ENCODE data around the gene CACNA1D.

Gene CACNA1D

DNA sequence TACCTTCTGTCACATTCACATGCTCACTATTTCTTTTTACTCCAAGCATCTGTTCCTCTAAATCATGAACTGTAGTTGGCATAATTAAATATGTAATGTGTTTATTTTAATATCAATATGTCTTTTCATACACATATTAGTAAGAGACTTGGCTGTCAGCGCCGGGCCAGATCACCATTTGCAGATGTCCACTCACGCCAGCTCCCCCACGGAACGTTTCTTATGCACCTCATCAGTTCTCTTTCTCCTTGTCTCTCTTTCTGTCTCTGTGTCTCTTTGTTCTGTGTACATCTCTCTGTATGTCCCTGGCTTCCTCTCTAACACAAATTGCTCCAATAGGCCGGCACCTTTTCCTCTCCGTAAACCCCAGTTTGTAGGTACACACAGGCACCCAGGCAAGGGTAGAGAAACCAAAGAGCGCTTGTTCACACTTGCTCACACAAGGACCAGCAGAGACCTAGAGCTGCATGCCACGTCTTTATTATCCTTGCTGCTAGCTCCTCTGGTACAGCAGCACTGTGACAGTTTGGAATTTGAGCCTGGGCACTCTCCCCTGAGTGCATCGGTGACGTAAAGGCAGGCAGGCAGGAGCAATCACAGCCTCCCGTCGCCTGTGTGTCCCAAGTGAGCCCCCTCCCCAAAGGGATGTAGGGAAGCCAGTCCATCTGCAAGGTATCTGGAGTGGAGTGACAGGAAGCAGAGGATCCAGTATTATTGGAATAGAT is 40.4 kb downstream of the CACNA1D start:
- DNase-seq (ENCODE audit: insufficient read length, low spot score) (no peak), FAIRE-seq (no peak)
- TF ChIP-seq POLR2A (IDR thresholded peaks at IDR 0.05; ENCODE audit: low read depth, low read length) (no peak), PAX5 (IDR thresholded peaks at IDR 0.05; ENCODE audit: insufficient read depth, low read length, severe bottlenecking) (no peak), SPI1 (IDR thresholded peaks at IDR 0.05; ENCODE audit: low read depth, low read length) (no peak), POLR2AphosphoS5 (IDR thresholded peaks at IDR 0.05; ENCODE audit: low read depth, low read length) (no peak), POU2F2 (IDR thresholded peaks at IDR 0.05; ENCODE audit: low read depth, low read length) (no peak), TAF1 (IDR thresholded peaks at IDR 0.05; ENCODE audit: low read depth, low read length) (no peak)

- DNase-seq (ENCODE audit: insufficient read length, low spot score) (no peak), FAIRE-seq (no peak)
- TF ChIP-seq PAX5 (IDR thresholded peaks at IDR 0.05; ENCODE audit: insufficient read depth, low read length, severe bottlenecking) (no peak), SPI1 (IDR thresholded peaks at IDR 0.05; ENCODE audit: low read depth, low read length) (no peak), TAF1 (IDR thresholded peaks at IDR 0.05; ENCODE audit: low read depth, low read length) (no peak), POU2F2 (IDR thresholded peaks at IDR 0.05; ENCODE audit: low read depth, low read length) (no peak), POLR2A (IDR thresholded peaks at IDR 0.05; ENCODE audit: low read depth, low read length) (no peak), POLR2AphosphoS5 (IDR thresholded peaks at IDR 0.05; ENCODE audit: low read depth, low read length) (no peak)
Measured at GRCh38 chr3:53536282-53536681, 41.9 kb downstream of the CACNA1D start.

DNA sequence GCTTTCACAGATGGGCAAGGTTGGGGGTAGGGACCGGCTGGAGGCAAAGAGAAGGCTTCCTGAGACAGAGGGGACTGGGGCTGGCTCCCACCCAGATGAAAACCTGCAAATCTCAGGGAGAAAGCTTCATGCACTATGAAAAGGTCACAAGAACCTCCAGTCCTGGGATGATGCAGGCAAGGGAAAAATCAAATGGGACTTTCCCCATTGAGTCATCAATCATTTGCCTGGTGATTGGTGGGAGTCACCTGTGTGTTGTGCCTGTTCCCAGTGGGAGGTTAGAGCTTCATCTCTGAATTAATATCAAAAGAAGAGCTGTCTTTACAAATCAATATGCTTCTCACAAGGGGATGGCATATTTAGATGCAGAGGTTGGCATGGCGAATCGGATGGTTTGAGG is 49.9 kb downstream of the CACNA1D start:
- FAIRE-seq (no peak), DNase-seq (ENCODE audit: insufficient read length, low spot score) (no peak)
- no peak for TF ChIP-seq POLR2A (IDR thresholded peaks at IDR 0.05; ENCODE audit: low read depth, low read length)
- TF ChIP-seq PAX5 (IDR thresholded peaks at IDR 0.05; ENCODE audit: insufficient read depth, low read length, severe bottlenecking) = no peak
- no peak for TF ChIP-seq SPI1 (IDR thresholded peaks at IDR 0.05; ENCODE audit: low read depth, low read length)
- TF ChIP-seq POU2F2 (IDR thresholded peaks at IDR 0.05; ENCODE audit: low read depth, low read length) = no peak
- no peak for TF ChIP-seq TAF1 (IDR thresholded peaks at IDR 0.05; ENCODE audit: low read depth, low read length)

- TF ChIP-seq POLR2AphosphoS5 (IDR thresholded peaks at IDR 0.05; ENCODE audit: low read depth, low read length) (no peak), SPI1 (IDR thresholded peaks at IDR 0.05; ENCODE audit: low read depth, low read length) (no peak)
- no peak for DNase-seq (ENCODE audit: insufficient read length, low spot score)
- no peak for FAIRE-seq
Measured at GRCh38 chr3:53545310-53545995, 51.0 kb downstream of the CACNA1D start.

DNA sequence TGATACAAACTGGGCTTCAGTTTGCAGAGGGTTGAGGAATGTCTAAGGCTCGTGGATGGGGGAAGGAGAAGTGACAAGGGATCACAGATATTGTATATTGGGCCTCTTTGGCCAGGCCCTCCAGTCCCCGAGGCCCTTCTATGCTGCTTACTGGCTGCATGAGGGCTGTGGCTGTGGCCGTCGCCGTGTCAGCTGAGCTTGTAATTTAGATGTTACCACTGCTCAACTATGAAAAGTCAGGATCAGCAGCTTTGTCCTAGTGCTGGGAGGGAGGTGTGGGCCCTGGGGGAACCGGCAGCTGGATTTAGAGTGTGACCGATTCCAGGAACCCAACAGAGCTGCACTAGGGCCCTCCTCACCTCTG is 51.6 kb downstream of the CACNA1D start:
- DNase-seq (ENCODE audit: insufficient read length, low spot score) (no peak), FAIRE-seq (no peak)
- TF ChIP-seq TAF1 (IDR thresholded peaks at IDR 0.05; ENCODE audit: low read depth, low read length) = no peak
- no peak for TF ChIP-seq POLR2AphosphoS5 (IDR thresholded peaks at IDR 0.05; ENCODE audit: low read depth, low read length)
- TF ChIP-seq POLR2A (IDR thresholded peaks at IDR 0.05; ENCODE audit: low read depth, low read length) = no peak
- TF ChIP-seq PAX5 (IDR thresholded peaks at IDR 0.05; ENCODE audit: insufficient read depth, low read length, severe bottlenecking) = no peak
- no peak for TF ChIP-seq POU2F2 (IDR thresholded peaks at IDR 0.05; ENCODE audit: low read depth, low read length)
- no peak for TF ChIP-seq SPI1 (IDR thresholded peaks at IDR 0.05; ENCODE audit: low read depth, low read length)

- no peak for DNase-seq (ENCODE audit: insufficient read length, low spot score)
- TF ChIP-seq POU2F2 (IDR thresholded peaks at IDR 0.05; ENCODE audit: low read depth, low read length) (no peak), SPI1 (IDR thresholded peaks at IDR 0.05; ENCODE audit: low read depth, low read length) (no peak), POLR2A (IDR thresholded peaks at IDR 0.05; ENCODE audit: low read depth, low read length) (no peak), TAF1 (IDR thresholded peaks at IDR 0.05; ENCODE audit: low read depth, low read length) (no peak), PAX5 (IDR thresholded peaks at IDR 0.05; ENCODE audit: insufficient read depth, low read length, severe bottlenecking) (no peak), POLR2AphosphoS5 (IDR thresholded peaks at IDR 0.05; ENCODE audit: low read depth, low read length) (no peak)
- FAIRE-seq = no peak
Measured at GRCh38 chr3:53547327-53547726, 52.9 kb downstream of the CACNA1D start.

DNA sequence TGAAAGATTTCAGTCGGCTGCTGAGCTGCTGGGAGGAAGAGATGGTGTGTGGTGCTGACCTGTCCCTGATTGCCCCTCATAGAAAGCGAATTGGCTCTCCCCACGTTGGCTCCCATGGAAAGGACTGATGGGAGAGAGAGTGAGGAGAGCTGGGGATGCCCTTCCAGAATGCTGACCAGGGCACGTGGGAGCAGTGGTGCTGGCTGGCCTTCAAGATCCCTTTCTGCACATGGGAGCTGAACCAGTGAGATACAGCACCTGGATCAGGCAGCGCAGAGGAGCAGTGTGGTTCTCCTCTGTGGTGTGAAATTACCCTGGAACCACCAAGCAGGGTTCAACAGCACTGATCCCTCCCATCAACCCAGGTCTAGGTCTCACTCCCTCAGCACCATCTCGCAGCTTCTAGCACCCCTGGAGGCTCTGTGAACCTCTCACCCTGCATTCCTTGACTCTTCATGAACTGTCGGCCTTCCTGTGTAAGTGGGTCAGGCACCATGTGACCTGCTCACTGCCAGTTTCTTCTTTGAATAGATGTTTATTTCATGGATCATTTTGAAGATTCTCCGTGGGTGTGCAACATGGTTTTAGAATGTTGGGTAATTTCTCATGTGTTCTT is 55.7 kb downstream of the CACNA1D start:
- FAIRE-seq (no peak), DNase-seq (ENCODE audit: insufficient read length, low spot score) (no peak)
- TF ChIP-seq PAX5 (IDR thresholded peaks at IDR 0.05; ENCODE audit: insufficient read depth, low read length, severe bottlenecking) = no peak
- no peak for TF ChIP-seq POU2F2 (IDR thresholded peaks at IDR 0.05; ENCODE audit: low read depth, low read length)
- TF ChIP-seq POLR2AphosphoS5 (IDR thresholded peaks at IDR 0.05; ENCODE audit: low read depth, low read length) = no peak
- TF ChIP-seq SPI1 (IDR thresholded peaks at IDR 0.05; ENCODE audit: low read depth, low read length) = no peak
- TF ChIP-seq POLR2A (IDR thresholded peaks at IDR 0.05; ENCODE audit: low read depth, low read length) = no peak

GRCh38 chr3:53551324-53551723 is 56.9 kb downstream of the CACNA1D start:
- FAIRE-seq = no peak
- TF ChIP-seq POLR2A (IDR thresholded peaks at IDR 0.05; ENCODE audit: low read depth, low read length) (no peak), PAX5 (IDR thresholded peaks at IDR 0.05; ENCODE audit: insufficient read depth, low read length, severe bottlenecking) (no peak), POU2F2 (IDR thresholded peaks at IDR 0.05; ENCODE audit: low read depth, low read length) (no peak), POLR2AphosphoS5 (IDR thresholded peaks at IDR 0.05; ENCODE audit: low read depth, low read length) (no peak), SPI1 (IDR thresholded peaks at IDR 0.05; ENCODE audit: low read depth, low read length) (no peak), TAF1 (IDR thresholded peaks at IDR 0.05; ENCODE audit: low read depth, low read length) (no peak)
- DNase-seq (ENCODE audit: insufficient read length, low spot score) = no peak

- FAIRE-seq = no peak
- TF ChIP-seq TAF1 (IDR thresholded peaks at IDR 0.05; ENCODE audit: low read depth, low read length) (no peak), POU2F2 (IDR thresholded peaks at IDR 0.05; ENCODE audit: low read depth, low read length) (no peak), SPI1 (IDR thresholded peaks at IDR 0.05; ENCODE audit: low read depth, low read length) (no peak), POLR2AphosphoS5 (IDR thresholded peaks at IDR 0.05; ENCODE audit: low read depth, low read length) (no peak), POLR2A (IDR thresholded peaks at IDR 0.05; ENCODE audit: low read depth, low read length) (no peak), PAX5 (IDR thresholded peaks at IDR 0.05; ENCODE audit: insufficient read depth, low read length, severe bottlenecking) (no peak)
- no peak for DNase-seq (ENCODE audit: insufficient read length, low spot score)
Measured at GRCh38 chr3:53552730-53553129, 58.3 kb downstream of the CACNA1D start.
